K562 (cell line): ENCODE data around the gene USPL1.

Experiments used
- CHCHD3 ChIP-seq: fragments of 250-450 bp; sonication (Bioruptor Pico); IDR thresholded peaks from 2 replicates; pipeline ENCODE4 v2.1.2; 2022; ENCODE audit warnings: mild to moderate bottlenecking
- ELF1 ChIP-seq: fragments of 200-800 bp; sonication (Bioruptor generic); IDR thresholded peaks from 2 replicates; pipeline ENCODE4 v1.6.1; 2016; ENCODE audit warnings: missing genetic modification characterization, missing compliant biosample characterization
- HNRNPUL1 ChIP-seq: fragments of 200-400 bp; formaldehyde crosslinking; IDR thresholded peaks from 2 replicates; pipeline ENCODE4 v1.6.1; 2017; ENCODE audit warnings: low read length
- MAFF ChIP-seq: IDR thresholded peaks from 2 replicates; pipeline ENCODE4 v1.6.1; 2012; ENCODE audit warnings: low read length, improper control_type of control experiment
- MEIS2 ChIP-seq: fragments of 450-650 bp; IDR thresholded peaks from 2 replicates; pipeline ENCODE4 v1.6.1; 2014; ENCODE audit warnings: mild to moderate bottlenecking; ENCODE audit not compliant: partially characterized antibody
- TFAM ChIP-seq: fragments of 250-450 bp; sonication (Bioruptor Pico); conservative IDR thresholded peaks from 2 replicates; pipeline ENCODE4 v1.5.0; 2021; ENCODE audit warnings: mild to moderate bottlenecking, moderate library complexity
- U2AF1 ChIP-seq: fragments of 200-400 bp; formaldehyde crosslinking; optimal IDR thresholded peaks from 2 replicates; pipeline ENCODE3; 2017; ENCODE audit warnings: mild to moderate bottlenecking, low read depth, low read length, moderate library complexity
- TF ChIP-seq, protein P1 (sequence below): sonication (generic); formaldehyde crosslinking; IDR thresholded peaks from 2 replicates; pipeline ENCODE4 v1.9.0; 2022; ENCODE audit warnings: mild to moderate bottlenecking, missing genetic modification reagents
- TF ChIP-seq, protein P2 (sequence below): fragments of 450-650 bp; IDR thresholded peaks from 2 replicates; pipeline ENCODE4 v1.6.1; 2018; ENCODE audit not compliant: partially characterized antibody
- TF ChIP-seq, protein P3 (sequence below), 3 experiments: IDR thresholded peaks in 2 of 3; conservative IDR thresholded peaks in 1 of 3; 2 replicates each; pipeline ENCODE4 v1.5.1; 2011 to 2012; ENCODE audit warnings: low read length in 3 of 3, mild to moderate bottlenecking in 3 of 3, control low read depth in 2 of 3, improper control_type of control experiment in 1 of 3, inconsistent platforms in 1 of 3, low read depth in 1 of 3, mixed read lengths in 1 of 3, moderate library complexity in 1 of 3; ENCODE audit not compliant: insufficient read depth in 2 of 3
- TF ChIP-seq, protein P4 (sequence below): sonication (generic); formaldehyde crosslinking; IDR thresholded peaks from 2 replicates; pipeline ENCODE4 v1.8.0; 2023; ENCODE audit warnings: mild to moderate bottlenecking, missing genetic modification reagents
- TF ChIP-seq, protein P5 (sequence below), 2 experiments: fragments of 150-350 bp in 1 of 2; IDR thresholded peaks; 2 replicates each; pipeline ENCODE4 v1.6.1; 2012 to 2016; ENCODE audit warnings: low read depth in 2 of 2, low read length in 2 of 2, mild to moderate bottlenecking in 1 of 2, moderate library complexity in 1 of 2

DNA sequence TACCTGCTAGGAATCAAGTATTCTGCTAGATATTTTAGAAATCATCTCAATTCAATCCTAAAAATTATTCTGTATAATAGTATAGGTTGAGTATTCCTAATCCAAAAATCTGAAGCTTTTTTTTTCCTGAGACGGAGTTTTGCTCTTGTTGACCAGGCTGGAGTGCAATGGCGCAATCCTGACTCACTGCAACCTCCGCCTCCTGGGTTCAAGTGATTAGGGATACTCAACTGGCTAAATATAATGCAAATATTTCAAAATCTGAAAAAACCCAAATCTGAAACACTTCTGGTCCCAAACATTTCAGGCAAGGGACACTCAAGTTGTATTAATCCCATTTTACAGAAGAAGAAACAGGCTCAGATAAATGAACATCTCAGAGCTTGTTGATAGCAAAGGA is 17.2 kb upstream of the USPL1 start:
- TF ChIP-seq U2AF1: no peak
- TF ChIP-seq MAFF: no peak
- TF ChIP-seq, protein P1, sequence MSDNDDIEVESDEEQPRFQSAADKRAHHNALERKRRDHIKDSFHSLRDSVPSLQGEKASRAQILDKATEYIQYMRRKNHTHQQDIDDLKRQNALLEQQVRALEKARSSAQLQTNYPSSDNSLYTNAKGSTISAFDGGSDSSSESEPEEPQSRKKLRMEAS (CRISPR knock-in tag): no peak
- TF ChIP-seq, protein P2, sequence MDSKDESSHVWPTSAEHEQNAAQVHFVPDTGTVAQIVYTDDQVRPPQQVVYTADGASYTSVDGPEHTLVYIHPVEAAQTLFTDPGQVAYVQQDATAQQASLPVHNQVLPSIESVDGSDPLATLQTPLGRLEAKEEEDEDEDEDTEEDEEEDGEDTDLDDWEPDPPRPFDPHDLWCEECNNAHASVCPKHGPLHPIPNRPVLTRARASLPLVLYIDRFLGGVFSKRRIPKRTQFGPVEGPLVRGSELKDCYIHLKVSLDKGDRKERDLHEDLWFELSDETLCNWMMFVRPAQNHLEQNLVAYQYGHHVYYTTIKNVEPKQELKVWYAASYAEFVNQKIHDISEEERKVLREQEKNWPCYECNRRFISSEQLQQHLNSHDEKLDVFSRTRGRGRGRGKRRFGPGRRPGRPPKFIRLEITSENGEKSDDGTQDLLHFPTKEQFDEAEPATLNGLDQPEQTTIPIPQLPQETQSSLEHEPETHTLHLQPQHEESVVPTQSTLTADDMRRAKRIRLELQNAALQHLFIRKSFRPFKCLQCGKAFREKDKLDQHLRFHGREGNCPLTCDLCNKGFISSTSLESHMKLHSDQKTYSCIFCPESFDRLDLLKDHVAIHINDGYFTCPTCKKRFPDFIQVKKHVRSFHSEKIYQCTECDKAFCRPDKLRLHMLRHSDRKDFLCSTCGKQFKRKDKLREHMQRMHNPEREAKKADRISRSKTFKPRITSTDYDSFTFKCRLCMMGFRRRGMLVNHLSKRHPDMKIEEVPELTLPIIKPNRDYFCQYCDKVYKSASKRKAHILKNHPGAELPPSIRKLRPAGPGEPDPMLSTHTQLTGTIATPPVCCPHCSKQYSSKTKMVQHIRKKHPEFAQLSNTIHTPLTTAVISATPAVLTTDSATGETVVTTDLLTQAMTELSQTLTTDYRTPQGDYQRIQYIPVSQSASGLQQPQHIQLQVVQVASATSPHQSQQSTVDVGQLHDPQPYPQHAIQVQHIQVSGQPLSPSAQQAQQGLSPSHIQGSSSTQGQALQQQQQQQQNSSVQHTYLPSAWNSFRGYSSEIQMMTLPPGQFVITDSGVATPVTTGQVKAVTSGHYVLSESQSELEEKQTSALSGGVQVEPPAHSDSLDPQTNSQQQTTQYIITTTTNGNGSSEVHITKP: no peak
- TF ChIP-seq, protein P3, sequence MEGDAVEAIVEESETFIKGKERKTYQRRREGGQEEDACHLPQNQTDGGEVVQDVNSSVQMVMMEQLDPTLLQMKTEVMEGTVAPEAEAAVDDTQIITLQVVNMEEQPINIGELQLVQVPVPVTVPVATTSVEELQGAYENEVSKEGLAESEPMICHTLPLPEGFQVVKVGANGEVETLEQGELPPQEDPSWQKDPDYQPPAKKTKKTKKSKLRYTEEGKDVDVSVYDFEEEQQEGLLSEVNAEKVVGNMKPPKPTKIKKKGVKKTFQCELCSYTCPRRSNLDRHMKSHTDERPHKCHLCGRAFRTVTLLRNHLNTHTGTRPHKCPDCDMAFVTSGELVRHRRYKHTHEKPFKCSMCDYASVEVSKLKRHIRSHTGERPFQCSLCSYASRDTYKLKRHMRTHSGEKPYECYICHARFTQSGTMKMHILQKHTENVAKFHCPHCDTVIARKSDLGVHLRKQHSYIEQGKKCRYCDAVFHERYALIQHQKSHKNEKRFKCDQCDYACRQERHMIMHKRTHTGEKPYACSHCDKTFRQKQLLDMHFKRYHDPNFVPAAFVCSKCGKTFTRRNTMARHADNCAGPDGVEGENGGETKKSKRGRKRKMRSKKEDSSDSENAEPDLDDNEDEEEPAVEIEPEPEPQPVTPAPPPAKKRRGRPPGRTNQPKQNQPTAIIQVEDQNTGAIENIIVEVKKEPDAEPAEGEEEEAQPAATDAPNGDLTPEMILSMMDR (IDR thresholded peaks at IDR 0.05 in 2 of 3, conservative IDR thresholded peaks at IDR 0.05 in 1 of 3; ENCODE audit: insufficient read depth in 2 of 3, low read depth in 1 of 3, low read length in 3 of 3): no peak
- TF ChIP-seq, protein P4, sequence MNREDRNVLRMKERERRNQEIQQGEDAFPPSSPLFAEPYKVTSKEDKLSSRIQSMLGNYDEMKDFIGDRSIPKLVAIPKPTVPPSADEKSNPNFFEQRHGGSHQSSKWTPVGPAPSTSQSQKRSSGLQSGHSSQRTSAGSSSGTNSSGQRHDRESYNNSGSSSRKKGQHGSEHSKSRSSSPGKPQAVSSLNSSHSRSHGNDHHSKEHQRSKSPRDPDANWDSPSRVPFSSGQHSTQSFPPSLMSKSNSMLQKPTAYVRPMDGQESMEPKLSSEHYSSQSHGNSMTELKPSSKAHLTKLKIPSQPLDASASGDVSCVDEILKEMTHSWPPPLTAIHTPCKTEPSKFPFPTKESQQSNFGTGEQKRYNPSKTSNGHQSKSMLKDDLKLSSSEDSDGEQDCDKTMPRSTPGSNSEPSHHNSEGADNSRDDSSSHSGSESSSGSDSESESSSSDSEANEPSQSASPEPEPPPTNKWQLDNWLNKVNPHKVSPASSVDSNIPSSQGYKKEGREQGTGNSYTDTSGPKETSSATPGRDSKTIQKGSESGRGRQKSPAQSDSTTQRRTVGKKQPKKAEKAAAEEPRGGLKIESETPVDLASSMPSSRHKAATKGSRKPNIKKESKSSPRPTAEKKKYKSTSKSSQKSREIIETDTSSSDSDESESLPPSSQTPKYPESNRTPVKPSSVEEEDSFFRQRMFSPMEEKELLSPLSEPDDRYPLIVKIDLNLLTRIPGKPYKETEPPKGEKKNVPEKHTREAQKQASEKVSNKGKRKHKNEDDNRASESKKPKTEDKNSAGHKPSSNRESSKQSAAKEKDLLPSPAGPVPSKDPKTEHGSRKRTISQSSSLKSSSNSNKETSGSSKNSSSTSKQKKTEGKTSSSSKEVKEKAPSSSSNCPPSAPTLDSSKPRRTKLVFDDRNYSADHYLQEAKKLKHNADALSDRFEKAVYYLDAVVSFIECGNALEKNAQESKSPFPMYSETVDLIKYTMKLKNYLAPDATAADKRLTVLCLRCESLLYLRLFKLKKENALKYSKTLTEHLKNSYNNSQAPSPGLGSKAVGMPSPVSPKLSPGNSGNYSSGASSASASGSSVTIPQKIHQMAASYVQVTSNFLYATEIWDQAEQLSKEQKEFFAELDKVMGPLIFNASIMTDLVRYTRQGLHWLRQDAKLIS (CRISPR knock-in tag): no peak
- TF ChIP-seq ELF1: no peak
- TF ChIP-seq TFAM (CRISPR knock-in tag): no peak
- TF ChIP-seq MEIS2: no peak
- no peak for TF ChIP-seq CHCHD3 (CRISPR knock-in tag)
- TF ChIP-seq, protein P5, sequence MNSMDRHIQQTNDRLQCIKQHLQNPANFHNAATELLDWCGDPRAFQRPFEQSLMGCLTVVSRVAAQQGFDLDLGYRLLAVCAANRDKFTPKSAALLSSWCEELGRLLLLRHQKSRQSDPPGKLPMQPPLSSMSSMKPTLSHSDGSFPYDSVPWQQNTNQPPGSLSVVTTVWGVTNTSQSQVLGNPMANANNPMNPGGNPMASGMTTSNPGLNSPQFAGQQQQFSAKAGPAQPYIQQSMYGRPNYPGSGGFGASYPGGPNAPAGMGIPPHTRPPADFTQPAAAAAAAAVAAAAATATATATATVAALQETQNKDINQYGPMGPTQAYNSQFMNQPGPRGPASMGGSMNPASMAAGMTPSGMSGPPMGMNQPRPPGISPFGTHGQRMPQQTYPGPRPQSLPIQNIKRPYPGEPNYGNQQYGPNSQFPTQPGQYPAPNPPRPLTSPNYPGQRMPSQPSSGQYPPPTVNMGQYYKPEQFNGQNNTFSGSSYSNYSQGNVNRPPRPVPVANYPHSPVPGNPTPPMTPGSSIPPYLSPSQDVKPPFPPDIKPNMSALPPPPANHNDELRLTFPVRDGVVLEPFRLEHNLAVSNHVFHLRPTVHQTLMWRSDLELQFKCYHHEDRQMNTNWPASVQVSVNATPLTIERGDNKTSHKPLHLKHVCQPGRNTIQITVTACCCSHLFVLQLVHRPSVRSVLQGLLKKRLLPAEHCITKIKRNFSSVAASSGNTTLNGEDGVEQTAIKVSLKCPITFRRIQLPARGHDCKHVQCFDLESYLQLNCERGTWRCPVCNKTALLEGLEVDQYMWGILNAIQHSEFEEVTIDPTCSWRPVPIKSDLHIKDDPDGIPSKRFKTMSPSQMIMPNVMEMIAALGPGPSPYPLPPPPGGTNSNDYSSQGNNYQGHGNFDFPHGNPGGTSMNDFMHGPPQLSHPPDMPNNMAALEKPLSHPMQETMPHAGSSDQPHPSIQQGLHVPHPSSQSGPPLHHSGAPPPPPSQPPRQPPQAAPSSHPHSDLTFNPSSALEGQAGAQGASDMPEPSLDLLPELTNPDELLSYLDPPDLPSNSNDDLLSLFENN (IDR thresholded peaks at IDR 0.05; ENCODE audit: low read depth in 2 of 2, low read length in 2 of 2): no peak
- no peak for TF ChIP-seq HNRNPUL1
